Ishikawa (cell line): ENCODE data around the gene SPOCK1.

Source experiments
- CEBPB ChIP-seq: IDR thresholded peaks from 2 replicates; pipeline ENCODE4 v1.6.1; 2012
- CREB1 ChIP-seq: IDR thresholded peaks from 2 replicates; pipeline ENCODE4 v1.6.1; 2012; ENCODE audit warnings: low read depth
- EGR1 ChIP-seq: IDR thresholded peaks from 2 replicates; pipeline ENCODE4 v1.6.1; 2012
- EP300 ChIP-seq: IDR thresholded peaks from 2 replicates; pipeline ENCODE4 v1.6.1; 2012; ENCODE audit warnings: borderline replicate concordance
- FOXM1 ChIP-seq: IDR thresholded peaks from 2 replicates; pipeline ENCODE4 v1.6.1; 2012; ENCODE audit warnings: low read depth, borderline replicate concordance
- MAX ChIP-seq: IDR thresholded peaks from 2 replicates; pipeline ENCODE4 v1.6.1; 2012
- NFIC ChIP-seq: IDR thresholded peaks from 2 replicates; pipeline ENCODE4 v1.6.1; 2012
- RAD21 ChIP-seq: IDR thresholded peaks from 2 replicates; pipeline ENCODE4 v1.6.1; 2012; ENCODE audit warnings: low read depth
- REST ChIP-seq: IDR thresholded peaks from 2 replicates; pipeline ENCODE4 v1.6.1; 2012; ENCODE audit warnings: low read depth, mild to moderate bottlenecking
- TAF1 ChIP-seq: IDR thresholded peaks from 2 replicates; pipeline ENCODE4 v1.6.1; 2012; ENCODE audit warnings: low read depth, mild to moderate bottlenecking
- TCF12 ChIP-seq: IDR thresholded peaks from 2 replicates; pipeline ENCODE4 v1.6.1; 2012; ENCODE audit warnings: low read depth
- TEAD4 ChIP-seq: IDR thresholded peaks from 2 replicates; pipeline ENCODE4 v1.6.1; 2012
- USF1 ChIP-seq: IDR thresholded peaks from 2 replicates; pipeline ENCODE4 v1.6.1; 2012
- YY1 ChIP-seq: IDR thresholded peaks from 2 replicates; pipeline ENCODE4 v1.6.1; 2012; ENCODE audit warnings: low read depth
- ZBTB7A ChIP-seq: IDR thresholded peaks from 2 replicates; pipeline ENCODE4 v1.6.1; 2012; ENCODE audit warnings: low read depth

Gene SPOCK1

GRCh38 chr5:137446151-137446550 is 53.0 kb downstream of the SPOCK1 start:
- no peak for TF ChIP-seq CREB1
- TF ChIP-seq FOXM1: no peak
- TF ChIP-seq USF1: no peak
- TF ChIP-seq CEBPB: no peak
- TF ChIP-seq TCF12: no peak
- no peak for TF ChIP-seq ZBTB7A
- TF ChIP-seq NFIC: no peak
- TF ChIP-seq RAD21: no peak
- TF ChIP-seq TAF1: no peak
- TF ChIP-seq REST: no peak
- TF ChIP-seq EP300: no peak

GRCh38 chr5:137442660-137443059 is 56.5 kb downstream of the SPOCK1 start:
- TF ChIP-seq RAD21 (no peak), TEAD4 (no peak), NFIC (no peak), EP300 (no peak), ZBTB7A (no peak), FOXM1 (no peak), CEBPB (no peak), MAX (no peak), CREB1 (no peak), TAF1 (no peak), REST (no peak), EGR1 (no peak), YY1 (no peak), TCF12 (no peak), USF1 (no peak)

- TF ChIP-seq TEAD4: no peak
- TF ChIP-seq EP300: no peak
- TF ChIP-seq TCF12: no peak
- TF ChIP-seq USF1: no peak
- TF ChIP-seq YY1: no peak
- no peak for TF ChIP-seq CREB1
- TF ChIP-seq MAX: no peak
- TF ChIP-seq ZBTB7A: no peak
- no peak for TF ChIP-seq FOXM1
- TF ChIP-seq TAF1: no peak
- TF ChIP-seq EGR1: no peak
- TF ChIP-seq CEBPB: no peak
- no peak for TF ChIP-seq REST
Measured at GRCh38 chr5:137441476-137441875, 57.6 kb downstream of the SPOCK1 start.

GRCh38 chr5:137440795-137441194 is 58.3 kb downstream of the SPOCK1 start:
- TF ChIP-seq TEAD4: no peak
- TF ChIP-seq USF1: no peak
- TF ChIP-seq YY1: no peak
- TF ChIP-seq MAX: no peak
- no peak for TF ChIP-seq RAD21
- TF ChIP-seq REST: no peak
- TF ChIP-seq CEBPB: no peak
- no peak for TF ChIP-seq NFIC
- no peak for TF ChIP-seq FOXM1
- no peak for TF ChIP-seq EP300
- TF ChIP-seq ZBTB7A: no peak
- TF ChIP-seq EGR1: no peak
